Astrocyte of the spinal cord (primary cell): ENCODE results near the gene SCN4A.

Experiments used
- DNase-seq: peaks from one replicate; pipeline ENCODE4 v3.0.0; 2011; ENCODE audit warnings: low read depth, low spot score
- H3K4me3 ChIP-seq: 2 replicates; pipeline ENCODE4 v1.5.1; 2011; ENCODE audit warnings: low read depth, mild to moderate bottlenecking, low read length, moderate library complexity
- CTCF ChIP-seq: IDR thresholded peaks from 2 replicates; pipeline ENCODE4 v1.5.1; 2012; ENCODE audit warnings: low read depth, mild to moderate bottlenecking, low read length, inconsistent platforms
- in situ Hi-C: cut with HindIII; loops from 2 replicates; pipeline ENCODE4 v1.10.0; 2017; ENCODE audit warnings: low sequenced_read_pairs

SCN4A gene

GRCh38 chr17:63946440-63947363 lies 26.0 kb downstream of the SCN4A start:
- in situ Hi-C loops = no loop called here
- TF ChIP-seq CTCF = peak; percentile 78
- H3K4me3 ChIP-seq = no peak overlapping the region
- peak; percentile 7 for DNase-seq

GRCh38 chr17:63945784-63946439 lies 26.8 kb downstream of the SCN4A start:
- DNase-seq = no peak
- in situ Hi-C loops = no loop called here
- no peak overlapping the region for H3K4me3 ChIP-seq
- no peak for TF ChIP-seq CTCF

GRCh38 chr17:63944736-63945499 lies 27.8 kb downstream of the SCN4A start:
- H3K4me3 ChIP-seq = no peak overlapping the region
- in situ Hi-C loops = no loop called here
- TF ChIP-seq CTCF = no peak
- no peak for DNase-seq

- H3K4me3 ChIP-seq = no peak overlapping the region
- in situ Hi-C loops = no loop called here
- no peak for DNase-seq
- TF ChIP-seq CTCF = peak; percentile 19
These were observed 29.0 kb downstream of the SCN4A start for GRCh38 chr17:63943745-63944144.

GRCh38 chr17:63942309-63942985 lies 30.3 kb downstream of the SCN4A start:
- DNase-seq = no peak
- no peak overlapping the region for H3K4me3 ChIP-seq
- in situ Hi-C loops = no loop called here
- no peak for TF ChIP-seq CTCF

- in situ Hi-C loops = no loop called here
- DNase-seq = no peak
- no peak overlapping the region for H3K4me3 ChIP-seq
- TF ChIP-seq CTCF = no peak
These were observed 31.0 kb downstream of the SCN4A start for GRCh38 chr17:63941751-63942150.
